ENCODE results near the gene TOM1.
A peak's percentile ranks its signal among the peaks of the same experiment; 100 is the strongest.
"Not testable (repeated sequence)": the region's sequence is repeated elsewhere in the genome, so short reads cannot be mapped to it uniquely, and the experiment has no call there.

TOM1 gene

GRCh38 chr22:35347462-35347861, 47.8 kb downstream of the TOM1 start:
- DNase-seq = no peak

- no peak for DNase-seq
Measured at GRCh38 chr22:35348026-35348590, 48.4 kb downstream of the TOM1 start.

- no peak for DNase-seq
Measured at GRCh38 chr22:35348703-35349102, 49.0 kb downstream of the TOM1 start.

- no peak for DNase-seq
Measured at GRCh38 chr22:35349368-35349703, 49.6 kb downstream of the TOM1 start.

- DNase-seq = no peak
Measured at GRCh38 chr22:35349704-35350538, 50.2 kb downstream of the TOM1 start.

GRCh38 chr22:35350539-35351503, 51.1 kb downstream of the TOM1 start:
- DNase-seq = peak; percentile 52 to 78 (median 72)

GRCh38 chr22:35352214-35353111, 52.8 kb downstream of the TOM1 start:
- peak in 1 of 6 experiments; percentile 6 for DNase-seq

GRCh38 chr22:35353318-35353717, 53.6 kb downstream of the TOM1 start:
- no peak for DNase-seq

- DNase-seq = no peak
Measured at GRCh38 chr22:35354068-35354467, 54.4 kb downstream of the TOM1 start.

GRCh38 chr22:35357883-35358621, 58.4 kb downstream of the TOM1 start:
- DNase-seq = no peak

- DNase-seq = no peak
Measured at GRCh38 chr22:35359380-35360065, 59.8 kb downstream of the TOM1 start.

GRCh38 chr22:35361001-35361558, 61.4 kb downstream of the TOM1 start:
- no peak for DNase-seq

GRCh38 chr22:35363566-35364086, 63.9 kb downstream of the TOM1 start:
- no peak for DNase-seq

GRCh38 chr22:35364230-35364629, 64.5 kb downstream of the TOM1 start:
- DNase-seq = not testable (repeated sequence)

- DNase-seq = no peak
Measured at GRCh38 chr22:35367331-35367886, 67.7 kb downstream of the TOM1 start.

GRCh38 chr22:35368386-35368785, 68.7 kb downstream of the TOM1 start:
- no peak for DNase-seq

GRCh38 chr22:35369996-35370395, 70.3 kb downstream of the TOM1 start:
- no peak for DNase-seq

GRCh38 chr22:35373781-35374180, 74.1 kb downstream of the TOM1 start:
- DNase-seq = no peak

- no peak for DNase-seq
Measured at GRCh38 chr22:35375031-35375430, 75.3 kb downstream of the TOM1 start.

- no peak for DNase-seq
Measured at GRCh38 chr22:35375526-35375925, 75.8 kb downstream of the TOM1 start.

All from stimulated activated naive CD4-positive, alpha-beta T cell (primary cell).